Cardiac fibroblast (primary cell): ENCODE measurements around the gene GRHL1.
A peak's percentile ranks its signal among the peaks of the same experiment; 100 is the strongest.

Source experiments
- DNase-seq, 2 donors: peaks; one replicate each; pipeline versions ENCODE4 v3.0.0 to v3.0.0-alpha.2; 2010; ENCODE audit warnings: low read depth in 2 of 2
- H3K4me3 ChIP-seq, 2 donors: replicated peaks in 1 of 2; 1 replicate in 1 of 2; 2 replicates in 1 of 2; pipeline ENCODE4 v1.5.1; 2011; ENCODE audit warnings: low read depth in 2 of 2, low read length in 2 of 2, mild to moderate bottlenecking in 2 of 2, moderate library complexity in 1 of 2
- TF ChIP-seq, protein P1 (sequence below): IDR thresholded peaks from one replicate; pipeline ENCODE4 v1.5.1; 2011; ENCODE audit warnings: low read depth, mild to moderate bottlenecking, low read length, inconsistent platforms

GRHL1 gene

DNA sequence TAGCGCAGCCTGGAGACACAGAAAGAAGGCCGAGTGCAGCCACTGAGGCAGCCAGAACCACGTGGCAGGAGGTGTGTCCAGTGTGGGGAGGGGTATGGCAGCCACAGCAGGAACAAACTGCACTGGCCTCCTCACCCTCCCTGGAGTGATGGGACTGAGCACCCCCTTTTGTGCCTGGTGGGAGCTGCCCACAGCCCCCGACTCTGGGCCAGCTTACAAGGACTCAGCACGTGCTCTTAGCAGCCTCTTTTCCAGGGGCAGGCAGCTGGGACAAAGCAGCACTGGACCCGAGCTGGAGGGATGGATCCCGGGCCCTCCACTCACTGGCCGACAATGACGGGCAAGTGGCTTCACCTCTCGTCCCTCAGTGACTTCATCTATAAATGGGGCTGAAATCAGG, 86.6 kb downstream of the GRHL1 start:
- TF ChIP-seq, protein P1, sequence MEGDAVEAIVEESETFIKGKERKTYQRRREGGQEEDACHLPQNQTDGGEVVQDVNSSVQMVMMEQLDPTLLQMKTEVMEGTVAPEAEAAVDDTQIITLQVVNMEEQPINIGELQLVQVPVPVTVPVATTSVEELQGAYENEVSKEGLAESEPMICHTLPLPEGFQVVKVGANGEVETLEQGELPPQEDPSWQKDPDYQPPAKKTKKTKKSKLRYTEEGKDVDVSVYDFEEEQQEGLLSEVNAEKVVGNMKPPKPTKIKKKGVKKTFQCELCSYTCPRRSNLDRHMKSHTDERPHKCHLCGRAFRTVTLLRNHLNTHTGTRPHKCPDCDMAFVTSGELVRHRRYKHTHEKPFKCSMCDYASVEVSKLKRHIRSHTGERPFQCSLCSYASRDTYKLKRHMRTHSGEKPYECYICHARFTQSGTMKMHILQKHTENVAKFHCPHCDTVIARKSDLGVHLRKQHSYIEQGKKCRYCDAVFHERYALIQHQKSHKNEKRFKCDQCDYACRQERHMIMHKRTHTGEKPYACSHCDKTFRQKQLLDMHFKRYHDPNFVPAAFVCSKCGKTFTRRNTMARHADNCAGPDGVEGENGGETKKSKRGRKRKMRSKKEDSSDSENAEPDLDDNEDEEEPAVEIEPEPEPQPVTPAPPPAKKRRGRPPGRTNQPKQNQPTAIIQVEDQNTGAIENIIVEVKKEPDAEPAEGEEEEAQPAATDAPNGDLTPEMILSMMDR, result no peak
- H3K4me3 ChIP-seq, result no peak overlapping the region
- no peak for DNase-seq

DNA sequence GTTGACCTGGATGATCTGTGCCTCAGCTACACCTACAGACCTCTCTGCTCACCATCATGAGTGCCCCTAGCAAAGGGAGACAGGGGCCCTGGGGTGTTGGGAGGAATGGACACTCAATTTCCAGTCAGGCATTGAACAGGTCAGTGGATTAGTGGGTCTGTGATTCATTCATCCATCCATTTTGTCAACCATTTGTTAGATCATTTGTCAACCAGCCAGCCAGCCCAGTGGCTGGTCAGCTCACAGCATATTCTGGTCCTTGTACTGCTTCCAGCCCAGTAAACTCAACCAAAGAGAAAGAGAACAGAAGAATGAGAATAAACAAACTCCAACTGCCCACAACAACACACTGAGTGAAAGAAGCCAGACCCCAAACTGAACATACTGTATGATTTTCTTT, 87.2 kb downstream of the GRHL1 start:
- TF ChIP-seq, protein P1, result no peak
- no peak overlapping the region for H3K4me3 ChIP-seq
- DNase-seq, result no peak

DNA sequence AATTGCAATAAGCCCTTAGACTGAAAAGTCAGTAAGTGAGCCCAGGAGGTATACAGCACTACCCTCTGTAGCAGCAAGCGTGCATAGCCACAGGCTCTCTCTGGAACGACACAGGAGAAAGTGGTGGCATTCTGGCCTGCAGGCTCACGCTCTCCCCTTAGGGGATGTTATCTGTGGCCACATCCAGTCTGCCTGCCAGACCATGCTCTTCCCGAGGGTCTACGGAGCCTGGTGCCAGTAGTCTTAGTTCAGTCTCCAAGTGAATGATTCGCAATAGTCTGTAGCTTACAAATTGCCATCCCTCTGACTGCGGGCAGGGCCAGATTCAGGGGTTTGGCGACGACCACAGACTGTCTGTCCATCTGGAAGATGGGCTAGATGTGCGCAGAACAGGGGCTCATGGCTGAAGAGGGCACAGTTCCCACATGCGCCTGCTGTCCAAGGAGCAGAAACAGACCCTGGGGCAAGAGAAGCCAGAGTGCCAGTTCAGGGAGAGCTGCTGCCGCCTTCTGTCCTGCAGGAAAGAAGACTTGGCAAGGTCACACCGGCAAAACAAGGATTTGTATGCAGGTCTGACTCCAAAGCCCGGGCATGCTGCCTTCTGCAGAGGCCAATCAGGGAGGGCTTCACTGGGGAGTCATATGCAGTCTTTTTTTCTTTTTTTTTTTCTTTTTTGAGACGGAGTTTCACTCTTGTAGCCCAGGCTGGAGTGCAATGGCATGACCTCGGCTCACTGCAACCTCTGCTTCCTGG, 88.3 kb downstream of the GRHL1 start:
- DNase-seq, result no peak

DNA sequence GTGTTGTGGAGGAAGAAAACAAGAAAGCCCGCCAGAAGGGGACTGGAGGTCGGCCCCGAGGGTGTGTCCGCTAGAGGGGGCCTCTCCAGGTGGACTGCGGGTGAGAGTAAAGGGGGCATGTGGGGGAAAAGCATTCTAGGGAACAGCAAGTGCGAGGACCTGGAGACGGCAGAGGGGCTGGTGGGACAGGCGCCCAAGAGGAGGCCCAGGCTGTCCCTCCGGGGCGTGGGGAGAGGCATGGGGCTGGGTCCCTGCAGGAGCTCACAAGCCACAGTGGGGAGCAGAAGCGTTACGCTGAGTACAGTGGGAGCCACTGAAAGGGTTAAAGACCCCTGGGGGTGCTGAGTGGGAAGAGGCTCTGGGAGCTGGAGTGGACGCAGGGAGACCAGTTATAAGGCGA, 90.2 kb downstream of the GRHL1 start:
- TF ChIP-seq, protein P1, result no peak
- no peak for DNase-seq
- no peak overlapping the region for H3K4me3 ChIP-seq

More for the DNA sequence above, 88.3 kb downstream of the GRHL1 start:
- H3K4me3 ChIP-seq, result no peak overlapping the region
- TF ChIP-seq, protein P1, result no peak

DNA sequence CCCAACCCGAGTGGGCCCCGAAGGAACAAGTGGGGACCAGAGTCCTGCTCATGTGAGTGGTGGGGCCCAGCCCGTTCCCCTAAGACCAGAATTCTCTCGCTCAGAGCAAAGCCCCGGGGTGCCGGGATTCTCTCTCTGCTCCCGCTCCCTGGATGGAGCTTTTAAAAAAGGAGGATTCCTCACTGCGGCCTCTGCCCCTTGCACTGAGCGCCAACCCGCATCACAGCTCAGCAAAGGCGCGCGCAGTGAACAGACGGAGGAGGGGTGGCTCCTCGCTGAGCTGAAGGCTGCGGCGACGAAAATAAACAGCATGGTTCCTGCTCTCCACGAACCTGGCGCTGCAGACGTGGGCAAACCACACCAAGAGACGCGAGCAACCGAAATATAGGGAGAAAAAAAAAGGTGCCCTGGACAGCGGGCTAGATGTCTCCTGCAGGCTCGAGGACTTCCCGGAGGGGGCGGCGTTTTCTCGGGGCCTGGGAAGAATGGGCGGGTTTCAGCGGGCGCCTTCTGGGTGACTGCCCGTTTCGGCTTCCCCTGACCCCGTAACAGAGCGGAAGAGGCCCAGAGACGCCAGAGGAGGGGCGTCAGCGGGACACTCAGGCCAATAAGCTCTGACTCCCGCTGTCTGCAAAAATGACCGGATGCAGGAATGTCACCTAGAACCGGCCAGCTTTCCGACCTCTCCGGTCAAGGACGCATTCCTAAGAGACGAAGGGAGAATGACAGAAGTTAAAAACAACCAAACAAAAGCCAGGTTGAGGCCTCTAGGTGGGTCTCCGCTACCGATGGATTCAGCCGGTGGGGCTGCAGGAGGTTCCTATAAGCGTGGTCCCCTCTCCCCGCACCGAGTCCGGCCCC, 91.0 kb downstream of the GRHL1 start:
- DNase-seq, result peak; percentile 70 to 90
- H3K4me3 ChIP-seq, result peak overlapping the region; percentile 36 to 43
- TF ChIP-seq, protein P1, result no peak

DNA sequence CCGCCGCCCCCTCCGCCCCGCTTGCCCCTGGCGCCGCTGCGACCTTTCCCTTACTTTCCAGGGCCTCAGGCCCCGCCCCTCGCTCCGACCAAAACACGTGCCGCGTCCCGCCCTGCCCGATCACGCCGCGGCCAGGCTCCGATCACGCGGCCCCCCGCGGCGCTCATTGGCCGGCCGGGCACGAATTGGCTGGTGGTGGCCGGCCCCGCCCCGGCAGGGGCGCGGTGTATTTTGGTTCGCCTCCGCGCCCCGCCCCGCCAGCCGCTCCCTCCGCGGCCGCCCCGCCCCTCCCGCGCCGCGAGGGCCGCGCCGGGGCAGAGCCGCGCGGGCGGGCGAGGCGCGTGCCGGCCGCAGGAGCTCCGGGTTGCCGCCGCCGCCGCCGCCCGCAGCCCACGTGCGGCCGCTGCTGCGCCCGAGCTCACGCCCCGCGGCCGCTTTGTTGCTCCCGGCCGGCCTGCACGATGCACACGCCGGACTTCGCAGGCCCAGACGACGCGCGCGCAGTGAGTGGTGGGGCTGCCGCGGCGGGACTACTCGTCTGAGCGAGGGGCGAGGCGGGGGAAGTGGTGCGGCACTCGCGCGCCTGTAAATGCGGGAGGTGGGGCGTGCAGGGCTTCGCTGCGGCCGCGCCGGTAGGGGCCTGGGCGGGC, 91.9 kb downstream of the GRHL1 start, which contains the start of gene KLF11:
KLF11 (plus strand) TSS at position 295 of the 650 bp plus-strand sequence; CDS start at position 462, 167 bp downstream.
- TF ChIP-seq, protein P1, result no peak
- DNase-seq, result peak; percentile 82 to 96
- peak within 1 kb of the TSS; percentile 57 to 69 for H3K4me3 ChIP-seq
